Activated CD4-positive, CD25-positive, alpha-beta regulatory T cell treated with anti-CD3 and anti-CD28 coated beads, Interleukin-2, amount 50 U/mL, for 24 hours (primary cell): ENCODE results near the gene ACVR2A.

Experiments used
- ATAC-seq, 2 donors: fragments of 150-1000 bp; cut with Tn5 transposase; one replicate each; pipeline ENCODE4 v1.10.0; 2021; ENCODE audit warnings: mild to moderate bottlenecking in 1 of 2, moderate library complexity in 1 of 2

Gene ACVR2A

GRCh38 chr2:147927053-147927588 lies 82.3 kb downstream of the ACVR2A start:
- ATAC-seq = no peak

- no peak for ATAC-seq
Observed at GRCh38 chr2:147933931-147934330, 89.1 kb downstream of the ACVR2A start.

DNA sequence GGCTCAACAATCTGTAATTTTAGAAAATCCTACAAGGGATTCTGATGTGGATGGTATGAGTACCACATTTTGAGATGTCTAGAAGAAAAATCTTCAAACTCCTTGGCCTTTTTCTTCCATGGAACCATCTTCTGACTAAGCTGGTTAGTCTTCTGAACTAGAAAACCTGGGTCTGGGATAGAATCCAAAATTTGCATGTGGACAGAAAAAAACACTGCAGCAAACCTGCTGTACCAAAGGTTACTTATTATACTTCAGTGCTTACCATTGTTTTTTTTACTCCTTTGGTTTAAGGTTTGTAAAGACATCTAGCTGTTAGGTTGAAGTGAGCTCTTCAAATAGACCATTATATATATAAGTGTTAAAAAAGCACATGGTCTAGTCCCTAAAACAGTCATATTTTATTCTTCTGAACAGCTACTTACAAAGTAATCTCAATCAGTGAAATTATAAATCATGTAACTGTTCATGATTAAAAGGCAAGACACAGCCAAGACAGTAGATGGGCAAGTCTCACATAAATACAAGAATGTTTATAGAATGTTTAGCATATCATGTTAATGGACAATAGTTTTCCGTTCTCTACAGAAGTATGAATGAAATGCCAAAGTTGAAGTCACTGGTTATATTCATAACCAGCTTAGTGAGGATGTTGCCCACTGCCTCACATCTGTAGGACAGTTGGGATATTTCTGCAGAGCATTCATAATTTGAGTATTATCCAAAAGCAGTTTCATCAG lies 90.2 kb downstream of the ACVR2A start:
- no peak for ATAC-seq

GRCh38 chr2:147937744-147938349 lies 93.0 kb downstream of the ACVR2A start:
- no peak for ATAC-seq

- no peak for ATAC-seq
Observed at GRCh38 chr2:147939313-147939712, 94.5 kb downstream of the ACVR2A start.

DNA sequence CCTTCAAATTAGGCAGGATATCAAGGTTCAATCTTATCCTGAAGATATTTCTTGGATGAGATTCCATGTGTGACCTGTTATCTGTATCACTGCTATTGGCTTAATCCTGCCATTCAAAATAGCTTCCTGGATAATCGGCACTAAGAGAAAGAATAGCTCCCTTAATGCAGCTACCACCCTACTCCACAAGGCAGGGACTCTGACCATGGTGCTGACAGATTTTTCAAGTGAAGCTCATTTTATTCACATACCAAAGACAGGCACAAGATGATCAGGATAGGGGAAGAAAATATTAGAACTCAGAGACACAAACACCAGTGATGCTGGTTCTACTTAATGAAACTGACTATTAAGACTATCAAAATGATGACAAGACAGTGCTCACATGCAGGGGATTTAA lies 100.8 kb downstream of the ACVR2A start:
- ATAC-seq = no peak

DNA sequence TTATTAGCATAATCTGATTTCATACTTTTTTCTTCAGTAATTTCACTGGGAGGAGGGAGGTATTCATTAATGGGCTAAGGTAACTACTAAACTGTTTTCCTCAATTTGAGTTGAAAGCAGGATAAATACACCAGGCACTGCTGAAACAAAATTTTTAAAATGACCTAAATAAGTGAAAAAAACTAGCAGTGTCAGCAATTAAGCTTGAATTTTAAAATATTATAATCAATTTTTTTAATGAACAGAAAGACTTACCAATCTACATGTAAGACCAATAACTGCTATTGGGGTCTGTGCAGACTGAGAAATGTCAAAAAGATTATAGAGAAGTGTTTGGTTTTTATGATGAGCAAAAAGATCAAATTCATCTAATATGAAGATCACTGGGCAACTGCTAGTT lies 107.3 kb downstream of the ACVR2A start:
- ATAC-seq = no peak

GRCh38 chr2:147968571-147968970 lies 123.7 kb downstream of the ACVR2A start:
- ATAC-seq = no peak

- ATAC-seq = no peak
Observed at GRCh38 chr2:147976102-147976501, 131.3 kb downstream of the ACVR2A start.

DNA sequence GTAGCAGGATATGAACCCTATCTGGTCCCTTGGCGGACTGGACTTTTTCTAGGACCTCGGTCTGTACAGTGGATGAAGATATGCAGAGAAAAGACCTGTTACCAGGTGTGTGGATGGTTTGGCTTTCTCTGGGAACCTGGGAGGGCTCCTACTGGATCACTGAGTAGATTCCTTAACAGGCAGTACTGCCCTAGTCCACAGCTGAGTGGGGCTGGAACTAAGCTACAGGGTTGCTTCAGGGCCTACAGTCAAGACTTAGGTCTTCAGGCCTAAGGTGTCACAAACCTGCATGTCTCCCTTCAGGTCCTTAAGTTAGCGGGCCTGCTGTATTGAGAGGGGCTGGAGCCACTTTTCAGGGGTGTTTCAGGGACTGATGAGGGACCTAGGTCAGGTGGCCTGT lies 132.8 kb downstream of the ACVR2A start:
- ATAC-seq = no peak
